Esophagus muscularis mucosa (tissue), 4 donors: ENCODE data around the gene MCTP2. TPM values are rescaled to one million over a fixed set of nuclear protein-coding genes. Genes with fewer than 3 reads are reported as not detected.

Experiments
- DNase-seq: peaks from one replicate; pipeline ENCODE4 v3.0.0-alpha.2; 2017; ENCODE audit errors: extremely low spot score
- H3K27ac ChIP-seq, 4 donors: fragments of 200-600 bp; sonication (generic); replicated peaks in 1 of 4; 1 replicate in 3 of 4; 2 replicates in 1 of 4; pipeline ENCODE4 v1.5.1; 2016 to 2019; ENCODE audit warnings: mild to moderate bottlenecking in 1 of 4
- H3K27me3 ChIP-seq, 4 donors: fragments of 200-600 bp; sonication (generic); one replicate each; pipeline versions ENCODE4 v1.5.1 to v1.6.0; 2016 to 2019
- H3K36me3 ChIP-seq, 4 donors: fragments of 200-600 bp; sonication (generic); one replicate each; pipeline ENCODE4 v1.5.1; 2016 to 2019
- H3K4me1 ChIP-seq, 4 donors: fragments of 200-600 bp; sonication (generic); one replicate each; pipeline ENCODE4 v1.5.1; 2016 to 2019
- H3K4me3 ChIP-seq, 4 donors: fragments of 200-600 bp; sonication (generic); 1 replicate in 2 of 4; 2 replicates in 2 of 4; pipeline ENCODE4 v1.5.1; 2016 to 2019; ENCODE audit warnings: mild to moderate bottlenecking in 4 of 4, moderate library complexity in 1 of 4
- H3K9me3 ChIP-seq, 4 donors: fragments of 200-600 bp; sonication (generic); 1 replicate in 3 of 4; 2 replicates in 1 of 4; pipeline ENCODE4 v1.5.1; 2016 to 2019
- EP300 ChIP-seq: sonication (generic); formaldehyde crosslinking; IDR thresholded peaks from one replicate; pipeline ENCODE4 v1.6.1; 2017; ENCODE audit warnings: antibody characterized with exemption
- POLR2A ChIP-seq: fragments of 450-650 bp; IDR thresholded peaks from one replicate; pipeline ENCODE4 v1.6.1; 2017; ENCODE audit warnings: antibody characterized with exemption, moderate library complexity, mild to moderate bottlenecking, low read depth
- POLR2AphosphoS5 ChIP-seq, 2 donors: sonication (generic); formaldehyde crosslinking; IDR thresholded peaks; one replicate each; pipeline ENCODE4 v1.6.1; 2017; ENCODE audit warnings: antibody characterized with exemption in 2 of 2
- WGBS: methylation state at CpG from one replicate; pipeline ENCODE4 v1.1.5; 2018; 5-methylcytosine and 5-hydroxymethylcytosine counted together
- intact Hi-C: fragments of 100-400 bp; cut with DNase I; formaldehyde crosslinking; loops from one replicate; pipeline ENCODE4 v1.15.1; 2023
- total RNA-seq, 4 donors: library from RNA; depleted of rRNA; stranded (reverse); fragments of >200 nt; gene quantifications; one replicate each; pipeline versions ENCODE4 v1.1.0 to v1.2.1, GENCODE V29; 2016
- TF ChIP-seq, protein P1 (sequence below), 3 experiments: fragments of 200-600 bp in 2 of 3; fragments of 450-650 bp in 1 of 3; sonication (generic) in 2 of 3; IDR thresholded peaks; one replicate each; pipeline ENCODE4 v1.5.1; 2017 to 2019; ENCODE audit warnings: antibody characterized with exemption in 3 of 3, mild to moderate bottlenecking in 2 of 3, moderate library complexity in 1 of 3

MCTP2 gene, protein sequence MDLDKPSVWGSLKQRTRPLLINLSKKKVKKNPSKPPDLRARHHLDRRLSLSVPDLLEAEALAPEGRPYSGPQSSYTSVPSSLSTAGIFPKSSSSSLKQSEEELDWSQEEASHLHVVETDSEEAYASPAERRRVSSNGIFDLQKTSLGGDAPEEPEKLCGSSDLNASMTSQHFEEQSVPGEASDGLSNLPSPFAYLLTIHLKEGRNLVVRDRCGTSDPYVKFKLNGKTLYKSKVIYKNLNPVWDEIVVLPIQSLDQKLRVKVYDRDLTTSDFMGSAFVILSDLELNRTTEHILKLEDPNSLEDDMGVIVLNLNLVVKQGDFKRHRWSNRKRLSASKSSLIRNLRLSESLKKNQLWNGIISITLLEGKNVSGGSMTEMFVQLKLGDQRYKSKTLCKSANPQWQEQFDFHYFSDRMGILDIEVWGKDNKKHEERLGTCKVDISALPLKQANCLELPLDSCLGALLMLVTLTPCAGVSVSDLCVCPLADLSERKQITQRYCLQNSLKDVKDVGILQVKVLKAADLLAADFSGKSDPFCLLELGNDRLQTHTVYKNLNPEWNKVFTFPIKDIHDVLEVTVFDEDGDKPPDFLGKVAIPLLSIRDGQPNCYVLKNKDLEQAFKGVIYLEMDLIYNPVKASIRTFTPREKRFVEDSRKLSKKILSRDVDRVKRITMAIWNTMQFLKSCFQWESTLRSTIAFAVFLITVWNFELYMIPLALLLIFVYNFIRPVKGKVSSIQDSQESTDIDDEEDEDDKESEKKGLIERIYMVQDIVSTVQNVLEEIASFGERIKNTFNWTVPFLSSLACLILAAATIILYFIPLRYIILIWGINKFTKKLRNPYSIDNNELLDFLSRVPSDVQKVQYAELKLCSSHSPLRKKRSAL
- 10 to 100 TPM in 1 of 4 donors, 1 to 10 TPM in 3; 2.4 to 14.6 (median 4.4) TPM for total RNA-seq

DNA sequence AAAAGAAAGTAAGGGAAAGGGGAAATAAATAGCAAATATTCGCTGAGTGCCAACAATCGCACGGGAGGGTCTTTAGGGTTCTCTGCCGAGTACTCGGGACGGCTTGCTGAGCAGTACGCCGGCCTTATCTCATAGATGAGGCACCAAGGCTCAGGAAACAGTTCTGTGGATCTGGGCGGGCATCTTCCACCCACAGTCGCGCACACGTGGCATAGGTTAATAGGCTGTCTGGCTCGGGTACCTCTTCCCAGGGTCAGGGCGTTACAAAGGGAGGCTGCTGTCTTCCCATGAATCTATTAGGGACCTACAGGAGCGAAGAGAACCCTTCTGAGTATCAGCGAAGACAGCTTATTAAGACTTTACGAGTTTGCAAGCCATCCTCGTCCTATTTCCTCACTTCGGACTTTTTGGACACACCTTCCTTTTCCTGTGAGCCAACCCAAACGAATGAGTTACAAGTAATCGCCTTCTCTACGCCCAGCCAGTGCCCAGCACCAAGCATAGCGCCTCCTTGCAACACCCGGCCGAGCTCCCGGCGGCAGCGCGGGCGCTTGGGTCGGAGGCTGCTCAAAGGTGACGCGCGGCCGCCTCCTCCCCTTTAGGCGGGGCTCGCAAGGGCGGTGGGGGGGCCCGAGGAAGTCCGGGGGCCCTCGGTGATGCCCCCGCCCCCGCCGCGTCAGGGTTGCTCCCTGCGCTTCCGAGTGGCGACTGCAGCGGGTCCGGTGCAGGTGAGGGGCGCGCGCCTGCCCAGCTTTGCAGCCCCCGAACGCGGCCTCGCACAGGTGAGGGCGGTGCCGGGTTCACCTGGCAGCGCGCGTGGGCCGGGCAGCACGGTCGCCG lies at the start of gene MCTP2:
Gene MCTP2 (plus strand): TSS at position 679 of the 840 bp plus-strand sequence. CDS start 66,705 bp downstream, outside the sequence.
- Histone ChIP-seq H3K4me1 (peaks cover 12 to 19% (median 15%) of the 10 kb centered on the region in 4 donors), H3K27me3 (peaks cover 0 to 23% (median 0%) of the 10 kb centered on the region in 4 donors), H3K36me3 (no peaks in the 10 kb centered on the region), H3K4me3 (peak within 1 kb of the TSS; percentile 55 to 78 (median 62)), H3K27ac (peak within 1 kb of the TSS; percentile 52 to 77 (median 64)), H3K9me3 (no peaks in the 10 kb centered on the region)
- WGBS: under 1% methylated on average over 18 of the region's 66 CpGs
- DNase-seq: no peak
- intact Hi-C loops: no loop called here
- peak; percentile 36 to 75 for TF ChIP-seq POLR2AphosphoS5 (IDR thresholded peaks at IDR 0.05)
- TF ChIP-seq POLR2A: no peak

DNA sequence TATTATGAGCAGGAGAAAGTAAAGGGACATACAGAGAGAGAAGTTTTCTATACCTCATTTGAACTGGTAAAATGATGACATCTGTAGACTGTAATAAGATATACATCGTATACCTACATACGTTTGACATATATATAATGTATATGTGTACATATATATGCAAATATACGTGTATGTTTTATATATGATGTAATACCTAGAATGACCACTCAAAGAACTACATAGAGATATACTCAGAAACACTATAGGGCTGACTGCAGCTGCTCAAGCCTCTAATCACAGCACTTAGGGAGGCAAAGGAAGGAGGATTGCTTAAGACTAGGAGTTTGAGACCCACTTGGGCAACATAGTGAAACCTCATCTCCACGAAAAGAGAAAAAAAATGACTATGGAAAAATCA lies 48.5 kb upstream of the MCTP2 start:
- H3K36me3 ChIP-seq: no peaks in the 10 kb centered on the region
- no peaks in the 10 kb centered on the region for H3K9me3 ChIP-seq
- intact Hi-C loops: no loop called here
- no peak overlapping the region for H3K4me3 ChIP-seq
- no peak for DNase-seq
- TF ChIP-seq, protein P1, sequence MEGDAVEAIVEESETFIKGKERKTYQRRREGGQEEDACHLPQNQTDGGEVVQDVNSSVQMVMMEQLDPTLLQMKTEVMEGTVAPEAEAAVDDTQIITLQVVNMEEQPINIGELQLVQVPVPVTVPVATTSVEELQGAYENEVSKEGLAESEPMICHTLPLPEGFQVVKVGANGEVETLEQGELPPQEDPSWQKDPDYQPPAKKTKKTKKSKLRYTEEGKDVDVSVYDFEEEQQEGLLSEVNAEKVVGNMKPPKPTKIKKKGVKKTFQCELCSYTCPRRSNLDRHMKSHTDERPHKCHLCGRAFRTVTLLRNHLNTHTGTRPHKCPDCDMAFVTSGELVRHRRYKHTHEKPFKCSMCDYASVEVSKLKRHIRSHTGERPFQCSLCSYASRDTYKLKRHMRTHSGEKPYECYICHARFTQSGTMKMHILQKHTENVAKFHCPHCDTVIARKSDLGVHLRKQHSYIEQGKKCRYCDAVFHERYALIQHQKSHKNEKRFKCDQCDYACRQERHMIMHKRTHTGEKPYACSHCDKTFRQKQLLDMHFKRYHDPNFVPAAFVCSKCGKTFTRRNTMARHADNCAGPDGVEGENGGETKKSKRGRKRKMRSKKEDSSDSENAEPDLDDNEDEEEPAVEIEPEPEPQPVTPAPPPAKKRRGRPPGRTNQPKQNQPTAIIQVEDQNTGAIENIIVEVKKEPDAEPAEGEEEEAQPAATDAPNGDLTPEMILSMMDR (IDR thresholded peaks at IDR 0.05): no peak
- TF ChIP-seq EP300: no peak
- TF ChIP-seq POLR2A: no peak
- 86% methylated on average over 4 of the region's 4 CpGs for WGBS
- no peaks in the 10 kb centered on the region for H3K4me1 ChIP-seq
- no peak overlapping the region for H3K27ac ChIP-seq
- no peaks in the 10 kb centered on the region for H3K27me3 ChIP-seq

DNA sequence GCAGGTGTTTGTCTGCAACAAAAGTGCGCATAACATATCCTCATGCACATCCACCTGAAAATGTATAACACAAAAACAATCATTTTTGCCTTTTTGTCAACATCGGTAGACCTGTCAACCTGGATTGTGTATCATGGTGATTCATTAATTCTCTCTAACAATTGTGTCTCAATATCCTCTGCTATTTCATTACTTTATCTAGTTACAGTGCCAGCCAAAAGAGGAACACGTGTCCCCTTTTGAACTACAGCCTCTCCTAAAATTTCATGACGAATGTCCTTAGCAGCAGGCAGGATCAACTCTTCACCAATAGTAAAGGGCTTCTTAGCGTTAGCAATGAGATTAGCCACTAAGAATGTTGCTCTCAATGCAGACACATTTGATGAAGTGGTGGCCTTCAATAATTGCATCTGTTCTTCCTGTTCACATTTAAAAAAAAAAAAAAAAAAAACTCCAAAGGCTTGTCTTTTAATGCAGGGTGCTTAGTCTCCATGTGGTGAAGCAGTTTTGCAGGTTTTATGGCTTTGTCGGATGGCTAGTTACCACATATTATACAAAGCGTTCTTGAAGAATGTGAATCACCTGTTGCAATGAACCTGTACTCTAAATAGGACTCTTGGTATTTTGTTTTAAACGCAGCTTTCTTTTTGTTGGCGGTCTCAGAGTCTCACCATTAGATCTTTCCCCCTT lies 45.7 kb upstream of the MCTP2 start:
- Histone ChIP-seq H3K4me1 (no peaks in the 10 kb centered on the region), H3K4me3 (no peak overlapping the region), H3K36me3 (no peaks in the 10 kb centered on the region), H3K9me3 (no peaks in the 10 kb centered on the region), H3K27ac (no peak overlapping the region), H3K27me3 (no peaks in the 10 kb centered on the region)
- intact Hi-C loops: no loop called here
- 91% methylated on average over 9 of the region's 9 CpGs for WGBS
- no peak for TF ChIP-seq POLR2AphosphoS5 (IDR thresholded peaks at IDR 0.05)
- no peak for TF ChIP-seq EP300
- TF ChIP-seq POLR2A: no peak
- TF ChIP-seq, protein P1 (IDR thresholded peaks at IDR 0.05): no peak
- no peak for DNase-seq

DNA sequence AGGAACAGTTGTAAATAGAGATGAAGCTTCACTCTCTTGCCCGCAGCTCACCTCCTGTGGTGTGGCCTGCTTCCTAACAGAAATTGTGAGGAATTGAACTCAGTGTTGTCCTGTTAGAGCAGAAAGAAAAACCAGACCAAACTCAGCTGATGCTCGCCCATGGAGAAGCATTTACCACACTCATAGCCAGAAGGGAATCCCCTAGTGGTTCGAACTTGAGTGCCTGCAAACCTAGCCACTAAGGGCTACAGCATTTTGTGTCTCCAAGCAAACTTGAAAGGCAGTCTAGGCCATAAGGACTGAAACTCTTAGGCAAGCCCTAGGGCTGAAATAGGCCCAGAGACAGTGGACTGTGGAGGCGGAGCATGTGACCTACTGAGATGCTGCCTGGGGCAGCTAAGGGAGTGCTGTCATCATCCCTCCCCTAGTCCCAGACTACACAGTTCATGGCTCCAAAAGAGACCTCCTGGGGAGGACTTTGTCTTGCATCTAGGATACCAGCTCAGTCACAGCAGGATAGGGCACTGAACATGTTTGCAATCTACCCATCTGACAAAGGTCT lies 44.5 kb upstream of the MCTP2 start:
- Histone ChIP-seq H3K4me3 (no peak overlapping the region), H3K4me1 (no peaks in the 10 kb centered on the region), H3K27me3 (no peaks in the 10 kb centered on the region), H3K9me3 (no peaks in the 10 kb centered on the region), H3K36me3 (no peaks in the 10 kb centered on the region), H3K27ac (no peak overlapping the region)
- 91% methylated on average over 3 of the region's 4 CpGs for WGBS
- intact Hi-C loops: no loop called here
- DNase-seq: no peak
- TF ChIP-seq, protein P1 (IDR thresholded peaks at IDR 0.05): no peak
- TF ChIP-seq EP300 (no peak), POLR2AphosphoS5 (IDR thresholded peaks at IDR 0.05) (no peak), POLR2A (no peak)
